GM21786 (cell line): ENCODE results near the gene CLIP1.
"Not testable (repeated sequence)": the region's sequence is repeated elsewhere in the genome, so short reads cannot be mapped to it uniquely, and the experiment has no call there.

Experiments
- ATAC-seq: cut with Tn5 transposase; IDR thresholded peaks from one replicate; pipeline ENCODE4 v1.9.1; 2021; ENCODE audit not compliant: unreplicated experiment

CLIP1 gene

DNA sequence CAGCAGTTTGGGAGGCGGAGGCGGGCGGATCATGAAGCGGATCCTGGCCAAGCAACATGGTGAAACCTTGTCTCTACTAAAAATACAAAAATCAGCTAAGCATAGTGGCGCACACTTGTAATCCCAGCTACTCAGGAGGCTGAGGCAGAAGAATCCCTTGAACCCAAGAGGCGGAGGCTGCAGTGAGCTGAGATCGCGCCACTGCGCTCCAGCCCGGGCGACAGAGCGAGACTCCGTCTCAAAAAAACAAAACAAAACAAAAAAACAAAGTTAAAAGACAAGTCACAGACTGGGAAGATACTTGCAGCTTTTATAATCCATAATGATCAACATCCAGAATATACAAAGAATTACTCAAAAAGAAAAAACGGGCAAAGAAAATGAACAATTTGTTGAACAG lies 161.7 kb downstream of the CLIP1 start:
- ATAC-seq, result not testable (repeated sequence)

DNA sequence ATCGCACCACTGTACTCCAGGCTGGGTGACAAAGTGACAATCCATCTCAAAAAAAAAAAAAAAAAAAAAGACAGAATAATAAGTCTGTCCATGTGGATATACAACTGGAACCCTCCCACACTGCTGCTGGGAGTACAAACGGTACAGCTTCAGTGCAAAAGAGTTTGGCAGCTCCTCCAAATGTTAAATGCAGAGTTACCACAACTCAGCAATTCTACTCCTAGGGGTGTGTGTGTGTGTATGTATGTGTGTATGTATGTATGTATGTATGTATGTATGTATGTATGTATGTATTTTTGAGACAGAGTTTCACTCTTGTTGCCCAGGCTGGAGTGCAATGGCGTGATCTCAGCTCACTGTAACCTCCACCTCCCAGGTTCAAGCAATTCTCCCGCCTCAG lies 163.5 kb downstream of the CLIP1 start:
- not testable (repeated sequence) for ATAC-seq

DNA sequence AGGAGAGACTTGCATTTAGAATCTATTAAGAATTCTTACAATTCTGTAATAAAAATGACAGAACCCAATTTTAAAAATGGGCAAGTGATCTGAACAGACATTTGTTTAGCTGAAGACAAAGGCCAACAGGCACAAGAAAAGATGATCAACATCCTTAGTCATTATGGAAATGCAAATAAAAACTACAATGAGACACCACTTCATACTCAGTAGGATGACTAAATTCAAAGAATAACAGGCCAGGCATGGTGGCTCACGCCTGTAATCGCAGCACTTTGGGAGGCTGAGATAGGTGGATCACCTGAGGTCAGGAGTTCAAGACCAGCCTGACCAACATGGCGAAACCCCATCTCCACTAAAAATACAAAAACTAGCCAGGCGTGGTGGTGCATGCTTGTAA lies 164.0 kb downstream of the CLIP1 start:
- ATAC-seq, result not testable (repeated sequence)

DNA sequence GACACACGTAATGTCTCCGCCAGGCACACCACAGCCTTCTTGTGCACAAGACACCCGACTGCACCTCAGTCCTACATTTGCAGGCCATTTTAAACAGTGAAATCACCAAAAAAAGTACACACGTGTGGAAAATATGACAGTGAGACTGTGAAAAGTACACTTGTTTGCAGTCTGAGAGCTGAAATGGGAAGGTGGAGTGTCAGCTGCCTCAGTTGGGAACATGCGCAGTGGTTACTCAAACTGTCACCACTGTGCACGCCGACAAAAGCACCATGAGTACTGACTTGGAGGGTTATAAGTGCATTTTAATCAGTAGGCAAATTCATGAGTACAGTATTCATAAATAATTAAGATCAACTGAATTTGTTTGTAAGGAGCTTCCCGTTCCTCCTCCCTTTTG lies 171.9 kb downstream of the CLIP1 start:
- no peak for ATAC-seq

DNA sequence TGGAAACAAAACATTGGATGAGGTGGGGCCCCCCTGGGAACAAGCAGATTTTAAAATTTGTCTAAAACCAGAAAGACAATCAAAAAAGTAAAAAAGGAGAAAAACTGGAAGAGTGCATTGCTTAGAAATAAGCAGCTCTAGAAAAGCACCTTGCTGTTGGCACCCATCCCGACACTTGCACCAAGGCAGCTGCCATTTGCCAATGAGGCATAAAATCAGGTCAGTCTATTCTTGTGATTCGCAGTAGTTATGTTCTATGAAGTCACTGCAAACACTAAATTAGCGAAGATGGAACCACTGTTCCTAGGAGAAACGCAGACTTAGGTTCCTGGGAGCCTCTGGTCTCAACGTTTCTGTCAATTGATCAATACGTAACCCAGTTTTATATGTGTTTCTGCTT lies 172.4 kb downstream of the CLIP1 start:
- no peak for ATAC-seq

DNA sequence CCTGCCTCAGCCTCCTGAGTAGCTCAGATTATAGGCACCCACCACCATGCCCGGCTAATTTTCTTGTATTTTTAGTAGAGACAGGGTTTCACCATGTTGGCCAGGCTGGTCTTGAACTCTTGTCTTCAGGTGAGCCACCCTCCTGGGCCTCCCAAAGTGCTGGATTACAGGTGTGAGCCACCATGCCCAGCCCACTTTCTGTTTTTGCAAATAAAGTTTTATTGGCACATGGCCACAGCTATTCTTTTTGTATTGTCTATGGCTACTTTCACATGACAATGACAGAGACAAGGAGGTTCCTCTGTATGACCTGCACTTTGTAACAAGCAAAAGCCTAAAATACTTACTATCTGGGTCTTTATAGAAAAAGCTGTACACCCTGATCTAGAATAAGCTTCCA lies 176.9 kb downstream of the CLIP1 start:
- no peak for ATAC-seq

DNA sequence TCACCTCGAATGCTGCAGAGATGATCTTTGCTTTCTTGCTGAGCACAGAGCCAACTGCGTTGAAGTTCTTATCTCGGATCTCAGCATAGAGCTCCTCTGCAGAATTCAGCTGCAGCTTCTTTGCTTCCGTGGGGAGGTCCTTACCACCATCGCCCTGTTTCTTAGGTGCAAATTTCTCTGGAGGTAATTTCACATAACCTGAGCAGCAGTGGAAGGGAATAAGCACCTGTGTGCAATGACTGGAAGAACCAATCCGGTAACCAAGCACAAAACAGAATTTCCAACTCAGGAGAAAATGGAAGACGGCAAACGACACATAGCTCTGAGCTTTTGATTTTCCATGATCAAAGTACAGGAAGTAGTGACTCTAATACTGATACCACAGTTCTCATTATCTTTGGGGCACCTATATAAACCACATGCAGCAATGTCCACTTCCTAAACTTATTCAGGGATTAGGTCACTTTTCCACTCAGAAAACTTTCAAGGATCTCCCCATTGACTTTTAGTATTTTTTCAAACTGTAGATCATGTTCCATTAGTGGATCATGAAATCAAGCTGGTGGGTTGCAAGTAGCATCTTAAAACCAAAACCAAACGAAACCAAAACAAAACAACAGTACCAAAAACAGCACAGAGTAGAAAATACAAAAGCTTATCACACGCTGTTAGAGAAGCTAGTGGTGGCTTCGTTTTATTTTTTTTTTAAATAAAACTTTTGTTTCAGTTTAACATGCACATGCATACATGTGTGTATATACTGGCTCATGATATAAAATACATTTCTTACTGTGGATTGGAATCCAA lies 177.7 kb downstream of the CLIP1 start:
- no peak for ATAC-seq

DNA sequence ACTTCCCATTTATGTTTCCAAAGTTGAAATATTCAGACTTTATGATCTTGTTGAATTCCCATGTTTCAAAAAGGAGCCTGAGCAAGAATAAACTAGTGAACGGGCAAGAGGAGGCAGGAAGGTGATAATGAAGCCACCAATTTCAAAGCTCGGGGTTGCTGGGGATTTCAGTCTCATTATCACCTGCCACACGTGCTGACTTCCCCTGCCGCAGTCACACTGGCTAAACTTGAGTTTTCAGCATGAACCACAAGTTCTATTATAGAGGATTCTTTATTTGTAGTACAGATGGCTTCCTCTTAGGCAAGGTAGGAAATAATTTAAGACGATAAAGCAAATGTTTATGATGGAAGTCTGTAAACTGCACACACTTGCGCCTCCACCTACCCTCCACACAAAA lies 178.5 kb downstream of the CLIP1 start:
- ATAC-seq, result no peak

DNA sequence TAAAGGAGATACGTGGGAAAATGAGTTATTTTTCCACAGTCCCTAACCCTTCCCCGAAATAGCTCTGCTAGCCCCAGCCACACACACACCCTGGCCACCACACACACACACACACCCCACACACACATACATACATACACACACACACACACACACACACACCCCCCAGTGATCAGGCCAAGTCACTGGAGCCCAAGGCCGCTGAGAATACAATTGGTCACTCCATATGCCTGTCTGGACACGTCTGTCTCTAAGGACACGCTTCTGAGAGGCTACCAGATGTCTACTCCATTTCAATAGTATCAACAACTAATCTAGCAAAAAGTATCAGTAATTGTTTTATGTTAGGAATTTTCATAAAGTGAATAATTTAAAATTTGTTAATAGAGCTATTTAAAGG lies 183.6 kb downstream of the CLIP1 start:
- no peak for ATAC-seq

DNA sequence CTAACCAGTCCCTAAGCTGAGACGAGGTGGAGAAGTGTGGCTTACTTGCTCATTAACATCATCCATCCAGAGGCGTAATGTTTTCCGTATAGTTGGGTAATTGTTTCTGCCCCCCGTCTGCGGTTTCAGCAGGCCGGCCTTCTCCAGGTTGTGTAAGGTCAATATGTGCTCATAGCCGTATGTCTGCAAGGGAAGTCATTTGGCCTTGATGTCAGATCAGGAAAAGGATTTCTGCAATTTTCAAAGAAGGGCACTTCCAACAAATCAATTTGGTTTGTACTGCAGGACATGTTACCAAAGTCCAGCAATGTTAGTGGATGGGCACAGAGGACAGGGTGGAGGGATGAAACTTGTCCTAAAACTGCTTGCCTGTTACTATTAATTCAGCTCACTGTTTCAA lies 186.7 kb downstream of the CLIP1 start:
- ATAC-seq, result no peak

DNA sequence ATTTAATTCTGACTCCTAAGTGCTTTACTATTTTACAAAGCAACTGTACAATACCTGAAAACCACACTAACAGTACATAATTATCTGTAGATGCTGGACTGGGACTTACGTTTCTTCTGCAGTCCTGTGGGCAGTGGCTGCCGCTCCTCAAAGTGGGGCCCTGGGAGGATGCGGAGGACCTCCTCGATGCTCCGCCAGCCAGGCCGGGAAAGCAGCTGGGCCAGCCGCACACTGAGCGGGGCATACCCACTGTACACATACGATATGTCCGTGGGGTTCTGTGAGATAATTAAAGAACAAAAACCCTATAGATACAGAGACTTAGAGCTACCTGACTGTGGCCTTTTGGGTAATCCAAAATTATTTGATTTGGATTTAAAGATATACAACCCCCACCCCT lies 189.8 kb downstream of the CLIP1 start:
- ATAC-seq, result no peak

DNA sequence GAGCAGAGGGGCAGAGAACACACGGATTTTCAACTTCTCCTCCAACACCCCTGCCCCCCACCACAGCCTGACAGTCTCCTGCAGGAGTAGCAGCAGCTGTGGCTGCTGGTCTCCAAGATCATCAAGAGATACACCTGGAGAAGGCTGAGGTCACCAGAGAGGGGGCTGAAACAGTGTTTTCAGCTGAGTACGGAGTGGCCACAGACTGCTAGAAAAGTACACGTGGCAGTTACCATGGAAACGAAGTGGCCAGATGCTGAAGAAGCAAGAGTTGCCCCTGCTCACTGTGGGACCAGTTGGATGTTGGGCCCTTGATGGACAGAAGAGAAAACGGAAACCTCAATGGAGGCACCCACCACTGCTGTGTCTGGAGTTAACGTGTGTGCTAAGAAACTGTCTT lies 191.7 kb downstream of the CLIP1 start:
- no peak for ATAC-seq

DNA sequence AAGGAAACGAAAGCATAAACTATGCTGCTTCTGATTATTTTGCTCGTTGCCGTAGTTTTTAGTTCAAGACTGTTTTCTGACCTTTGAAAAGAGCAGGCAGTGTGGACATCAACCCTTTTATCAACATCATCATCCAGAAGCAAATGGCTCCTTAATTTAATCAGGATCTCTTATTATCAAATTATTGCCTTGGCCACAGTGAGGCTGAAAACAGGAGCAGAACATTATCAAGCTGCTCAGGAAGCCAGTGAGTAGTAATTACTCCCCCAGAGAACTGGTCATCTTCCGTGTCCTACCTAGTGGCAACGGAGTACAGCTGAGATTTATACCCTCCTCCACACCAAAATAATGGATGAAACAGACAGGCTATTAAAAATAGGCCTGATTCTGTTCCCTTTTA lies 194.4 kb downstream of the CLIP1 start:
- no peak for ATAC-seq

DNA sequence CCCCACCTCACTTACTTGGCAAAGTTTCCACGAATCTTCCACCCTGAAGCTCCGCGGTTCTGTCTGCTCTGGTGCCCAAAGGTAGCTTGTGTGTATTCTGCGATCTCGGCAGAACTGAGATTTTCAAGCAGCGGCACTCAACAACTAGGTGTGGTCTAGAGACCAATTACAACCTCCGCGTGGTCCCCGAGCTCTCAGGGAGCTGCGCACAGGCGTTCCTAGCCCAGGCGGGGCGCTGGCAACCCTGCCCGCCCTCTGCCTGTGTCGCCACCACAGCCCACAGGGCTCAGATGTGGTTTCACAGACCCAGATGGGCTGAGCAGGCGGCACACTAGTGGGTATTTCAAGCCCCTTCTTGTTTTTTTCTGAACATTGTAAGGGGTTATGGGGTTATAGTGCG lies 195.1 kb downstream of the CLIP1 start:
- no peak for ATAC-seq

DNA sequence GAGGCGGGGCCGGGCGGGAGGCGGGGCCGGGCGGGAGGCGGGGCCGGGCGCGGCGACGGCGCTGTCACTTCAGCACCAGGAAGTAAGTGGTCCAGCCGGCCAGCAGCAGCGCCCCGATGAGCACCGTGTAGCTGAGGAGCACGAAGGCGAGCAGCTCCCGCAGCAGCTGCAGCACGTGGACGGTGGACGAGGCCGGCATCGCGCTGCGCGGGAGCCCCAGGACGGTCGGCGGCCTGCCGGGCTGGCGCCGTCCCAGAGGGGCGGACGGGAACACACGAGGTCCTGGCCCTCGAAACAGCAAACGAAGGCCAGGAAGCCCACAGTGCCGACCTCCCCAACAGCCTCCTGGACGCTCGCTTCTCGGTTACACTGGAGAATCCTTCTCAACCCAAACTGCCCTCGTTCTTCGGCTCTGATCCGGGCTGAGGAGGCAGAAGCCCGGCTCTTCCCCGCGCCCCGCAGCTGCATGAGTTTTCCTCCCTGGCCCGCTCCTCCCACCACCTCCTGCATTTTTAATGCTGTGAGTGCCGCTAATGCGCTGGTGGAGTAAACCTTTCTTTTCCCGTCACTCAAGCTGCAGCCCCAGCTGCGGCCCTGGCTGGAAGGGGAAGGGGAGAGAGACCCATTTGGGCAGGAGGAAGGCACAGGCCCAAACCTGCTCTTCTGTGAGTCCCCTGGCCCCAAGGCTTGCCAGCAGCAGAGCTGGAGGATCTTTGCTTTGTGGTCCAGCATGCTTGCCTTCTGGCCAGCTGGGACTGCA lies 195.9 kb downstream of the CLIP1 start:
- no peak for ATAC-seq

DNA sequence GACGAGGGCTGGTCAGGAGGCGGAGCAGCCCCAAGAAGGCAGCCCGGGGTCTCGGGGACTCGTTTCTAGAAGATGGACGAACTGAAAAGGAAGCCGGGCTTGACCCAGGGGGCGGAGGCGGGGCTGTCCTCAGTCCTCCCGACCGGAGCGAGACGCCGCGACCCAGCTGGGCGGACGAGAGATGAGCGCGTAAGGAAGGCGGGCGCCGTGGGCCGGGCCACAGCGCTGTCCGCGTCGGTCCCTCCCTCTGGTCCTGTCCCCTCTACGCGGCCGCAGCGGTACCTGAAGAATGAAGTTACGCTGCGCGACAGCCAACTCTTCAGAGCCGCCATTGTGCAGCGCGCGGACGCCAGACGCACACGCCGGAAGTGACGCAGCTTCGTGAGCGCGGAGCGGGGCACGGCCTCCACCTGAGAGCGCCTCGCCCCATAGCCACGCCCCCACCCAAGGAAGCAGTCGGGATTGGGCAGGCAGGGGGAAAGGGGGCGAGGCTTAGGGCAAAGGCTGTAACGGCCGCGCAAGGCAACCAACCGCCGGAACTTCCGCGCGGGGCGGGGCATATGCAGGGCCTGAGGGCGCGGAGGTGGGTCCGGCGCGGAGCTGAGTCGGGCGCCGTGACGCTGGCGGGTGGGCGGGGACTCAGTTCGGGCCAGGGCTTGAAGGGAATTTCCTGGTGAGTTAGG lies 196.6 kb downstream of the CLIP1 start, which contains the start of gene DIABLO:
Gene DIABLO (minus strand): TSS at position 370 of the 683 bp plus-strand sequence. CDS start 38 bp downstream, at position 332.
- peak; percentile 90 for ATAC-seq
